ENCODE measurements around the gene GOSR1.
"Not testable (repeated sequence)": the region's sequence is repeated elsewhere in the genome, so short reads cannot be mapped to it uniquely, and the experiment has no call there.

GOSR1 gene

DNA sequence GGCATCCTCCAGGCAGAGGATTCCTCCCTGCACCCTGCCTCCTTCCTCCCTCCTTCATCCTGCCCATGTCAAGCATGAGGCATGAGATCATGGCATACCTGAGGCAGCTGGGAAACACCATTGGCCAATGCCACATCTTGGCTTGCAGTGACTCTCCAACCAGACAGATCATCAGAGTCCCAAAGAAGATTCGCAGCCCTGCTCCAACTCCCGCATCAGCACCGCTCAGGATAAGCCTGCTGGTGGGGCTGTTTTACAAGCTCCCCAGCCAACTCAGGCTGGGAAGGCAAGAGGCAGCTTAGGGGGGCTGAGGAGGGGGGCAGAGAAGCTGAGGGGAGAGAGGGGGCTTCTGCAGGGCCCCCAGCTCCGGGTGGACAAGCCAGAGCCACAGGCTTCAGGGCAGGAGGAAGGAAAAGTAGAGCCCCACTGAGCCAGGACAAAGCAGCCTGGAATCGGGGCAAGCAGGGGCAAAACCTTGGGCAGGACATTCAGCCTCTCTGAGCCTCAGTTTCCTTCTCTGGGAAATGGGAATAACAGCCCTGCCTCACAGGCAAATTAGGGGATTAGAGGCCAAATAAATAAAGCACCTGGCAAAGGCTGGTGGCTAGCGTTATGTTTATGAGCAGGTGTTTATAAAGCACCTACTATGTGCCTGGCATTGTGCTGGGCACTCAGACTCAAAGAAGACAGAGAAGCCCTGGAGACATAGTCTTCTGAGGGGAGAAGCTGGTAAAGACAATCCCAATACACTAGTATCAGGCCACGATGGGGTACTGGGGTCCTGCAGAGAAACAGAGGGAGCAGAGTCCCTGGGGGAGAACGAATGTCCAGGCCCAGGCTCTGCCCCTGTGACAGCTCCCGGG lies 88.1 kb downstream of the GOSR1 start:
- TF ChIP-seq, protein P1, sequence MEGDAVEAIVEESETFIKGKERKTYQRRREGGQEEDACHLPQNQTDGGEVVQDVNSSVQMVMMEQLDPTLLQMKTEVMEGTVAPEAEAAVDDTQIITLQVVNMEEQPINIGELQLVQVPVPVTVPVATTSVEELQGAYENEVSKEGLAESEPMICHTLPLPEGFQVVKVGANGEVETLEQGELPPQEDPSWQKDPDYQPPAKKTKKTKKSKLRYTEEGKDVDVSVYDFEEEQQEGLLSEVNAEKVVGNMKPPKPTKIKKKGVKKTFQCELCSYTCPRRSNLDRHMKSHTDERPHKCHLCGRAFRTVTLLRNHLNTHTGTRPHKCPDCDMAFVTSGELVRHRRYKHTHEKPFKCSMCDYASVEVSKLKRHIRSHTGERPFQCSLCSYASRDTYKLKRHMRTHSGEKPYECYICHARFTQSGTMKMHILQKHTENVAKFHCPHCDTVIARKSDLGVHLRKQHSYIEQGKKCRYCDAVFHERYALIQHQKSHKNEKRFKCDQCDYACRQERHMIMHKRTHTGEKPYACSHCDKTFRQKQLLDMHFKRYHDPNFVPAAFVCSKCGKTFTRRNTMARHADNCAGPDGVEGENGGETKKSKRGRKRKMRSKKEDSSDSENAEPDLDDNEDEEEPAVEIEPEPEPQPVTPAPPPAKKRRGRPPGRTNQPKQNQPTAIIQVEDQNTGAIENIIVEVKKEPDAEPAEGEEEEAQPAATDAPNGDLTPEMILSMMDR (IDR thresholded peaks at IDR 0.05; ENCODE audit: borderline replicate concordance, control extremely low read depth, extremely low read depth, insufficient read depth, missing control alignments) = no peak
- in situ Hi-C loops (cut with MboI; ENCODE audit: low sequenced_read_pairs, unreplicated experiment) = no loop called here
- no peak for DNase-seq (ENCODE audit: low spot score)

DNA sequence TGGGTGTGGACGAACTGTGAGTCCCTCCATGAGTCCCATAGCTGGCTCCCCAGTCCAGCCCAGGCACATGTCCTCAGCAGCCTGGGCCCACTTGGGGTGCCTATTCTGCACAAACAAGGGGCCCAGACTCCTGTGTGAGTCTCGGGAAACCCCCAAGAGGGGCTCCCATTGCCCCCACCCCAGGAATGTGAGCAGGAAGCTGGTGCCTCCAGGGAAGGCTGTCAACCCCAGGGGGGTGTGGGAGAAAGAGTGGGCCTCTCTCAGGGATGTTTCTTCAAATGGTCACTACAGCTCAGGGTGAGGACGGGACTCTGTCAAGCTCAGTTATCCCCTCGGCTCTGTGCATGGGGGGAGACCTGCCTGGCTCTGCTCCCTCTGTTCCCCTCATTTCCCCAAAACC lies 88.9 kb downstream of the GOSR1 start:
- in situ Hi-C loops (cut with MboI; ENCODE audit: low sequenced_read_pairs, unreplicated experiment) = not testable (repeated sequence)

DNA sequence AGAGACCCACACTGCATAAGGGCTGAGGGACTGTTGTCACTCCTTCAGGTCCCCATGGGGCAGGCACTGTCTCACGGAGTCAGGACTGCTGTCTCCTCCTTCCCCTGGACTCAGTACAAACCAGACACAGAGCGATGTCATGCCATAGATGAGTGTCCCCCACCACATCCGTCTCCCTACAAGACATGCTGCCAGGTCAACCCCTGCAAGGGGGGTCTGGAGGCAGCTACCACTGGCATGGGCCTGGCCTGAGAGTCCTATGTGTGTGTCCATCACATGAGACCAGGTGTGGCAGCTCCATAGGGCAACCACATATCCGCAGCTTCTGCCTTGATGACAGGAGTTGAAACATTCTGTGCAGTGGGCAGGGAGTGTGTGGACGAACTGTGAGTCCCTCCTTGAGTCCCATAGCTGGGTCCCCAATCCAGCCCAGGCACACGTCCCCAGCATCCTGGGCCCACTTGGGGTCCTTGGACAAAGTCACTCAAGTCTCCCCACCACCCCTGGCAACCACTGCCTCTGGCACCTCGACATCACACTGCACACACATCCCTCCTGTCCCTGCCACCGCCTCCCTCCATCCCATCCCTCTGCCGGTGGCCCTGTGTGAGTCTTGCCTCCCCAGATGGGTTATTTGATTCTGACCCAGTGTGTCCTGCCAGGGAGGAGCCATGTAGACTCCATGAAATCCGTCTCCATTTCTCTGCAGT lies 89.5 kb downstream of the GOSR1 start:
- in situ Hi-C loops (cut with MboI; ENCODE audit: low sequenced_read_pairs, unreplicated experiment); DNase-seq (ENCODE audit: low spot score): not testable (repeated sequence)

More for the DNA sequence above, 88.9 kb downstream of the GOSR1 start:
- DNase-seq (ENCODE audit: low spot score) = not testable (repeated sequence)

DNA sequence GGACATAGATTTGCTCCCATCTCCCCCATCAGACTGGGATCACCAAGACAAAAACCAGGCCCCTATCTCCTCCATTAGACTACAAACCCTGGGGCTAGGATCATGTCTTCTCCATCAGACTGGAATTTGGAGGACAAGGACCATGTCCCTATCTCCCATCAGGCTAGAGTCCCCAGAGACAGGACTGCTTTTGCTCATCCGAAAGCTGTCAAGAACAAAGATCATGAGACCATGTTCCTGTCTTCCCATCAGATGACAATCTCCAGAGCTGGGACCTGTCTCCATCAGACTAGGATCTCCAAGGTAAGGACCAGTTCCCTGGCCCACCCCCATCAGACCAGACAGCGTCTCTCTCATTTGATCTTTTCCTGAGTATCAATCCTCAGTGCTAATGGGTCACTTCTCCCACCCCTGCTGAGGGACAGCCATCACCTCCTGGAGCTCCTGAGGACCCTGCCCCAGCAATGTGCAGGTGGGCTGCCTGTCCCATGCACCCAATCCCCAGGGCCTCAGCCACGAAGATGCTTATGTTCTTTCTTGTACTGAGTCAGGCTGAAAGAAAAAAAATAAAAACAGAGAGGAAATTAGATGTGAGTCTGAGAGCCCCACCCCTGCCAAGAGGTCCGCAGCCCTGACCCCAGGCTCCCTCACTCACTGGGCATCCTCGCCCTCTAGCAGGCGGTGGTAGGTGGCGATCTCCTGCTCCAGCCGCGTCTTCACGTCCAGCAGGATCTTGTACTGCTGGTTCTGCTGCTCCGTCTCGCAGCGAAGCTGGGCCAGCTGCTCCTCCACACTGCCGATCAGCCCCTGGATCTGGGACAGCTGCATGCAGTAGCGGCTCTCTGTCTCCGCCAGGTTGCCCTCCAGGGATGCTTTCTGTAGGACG lies 90.3 kb downstream of the GOSR1 start:
- in situ Hi-C loops (cut with MboI; ENCODE audit: low sequenced_read_pairs, unreplicated experiment) = no loop called here
- DNase-seq (ENCODE audit: low spot score) = no peak
- TF ChIP-seq, protein P1 (IDR thresholded peaks at IDR 0.05; ENCODE audit: borderline replicate concordance, control extremely low read depth, extremely low read depth, insufficient read depth, missing control alignments) = no peak

DNA sequence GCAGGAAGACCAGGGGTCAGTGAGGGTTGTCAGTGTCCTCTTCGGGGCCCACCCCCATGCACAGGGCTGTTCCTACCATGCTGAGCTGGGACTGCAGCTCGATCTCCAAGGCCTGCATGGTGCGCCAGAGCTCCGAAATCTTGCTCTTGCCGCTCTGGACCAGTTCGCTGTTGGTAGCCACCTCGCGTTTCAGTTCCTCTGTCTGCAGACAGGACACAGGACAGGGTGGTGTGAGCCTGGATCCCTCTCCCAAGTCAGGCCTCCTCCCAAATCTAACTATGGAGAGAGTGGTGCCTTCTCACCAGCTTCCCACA lies 90.9 kb downstream of the GOSR1 start:
- in situ Hi-C loops (cut with MboI; ENCODE audit: low sequenced_read_pairs, unreplicated experiment) = no loop called here
- DNase-seq (ENCODE audit: low spot score) = no peak
- TF ChIP-seq, protein P1 (IDR thresholded peaks at IDR 0.05; ENCODE audit: borderline replicate concordance, control extremely low read depth, extremely low read depth, insufficient read depth, missing control alignments) = no peak

DNA sequence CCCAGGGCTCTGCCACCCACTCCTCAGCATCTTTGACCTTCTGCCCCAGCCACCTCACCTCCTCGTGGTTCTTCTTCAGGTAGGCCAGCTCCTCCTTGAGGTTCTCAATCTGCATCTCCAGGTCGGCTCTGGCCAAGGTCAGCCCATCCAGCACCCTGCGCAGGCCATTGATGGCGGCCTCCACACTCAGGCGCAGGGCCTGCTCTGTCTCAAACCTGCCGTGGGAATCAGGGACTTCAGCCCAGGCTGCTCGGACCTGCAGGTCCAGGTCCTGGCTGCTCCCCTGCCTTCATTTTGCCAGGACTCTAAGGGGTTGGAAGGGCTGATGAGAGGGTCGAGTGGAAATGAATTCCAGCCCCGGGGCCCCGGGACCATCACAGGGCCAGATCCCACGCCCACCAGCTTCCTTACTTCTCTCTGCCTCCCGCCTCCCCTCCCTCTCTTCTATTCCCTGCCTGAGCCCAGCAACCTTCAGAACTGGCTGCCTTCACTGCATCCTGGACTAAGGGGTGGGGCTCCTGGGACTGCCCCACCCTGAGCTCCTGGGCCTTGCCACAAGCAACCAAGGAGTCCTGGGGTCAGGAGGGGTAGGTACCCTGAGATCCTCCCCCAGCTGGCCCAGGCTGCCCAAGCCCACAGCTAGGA lies 92.4 kb downstream of the GOSR1 start:
- in situ Hi-C loops (cut with MboI; ENCODE audit: low sequenced_read_pairs, unreplicated experiment); DNase-seq (ENCODE audit: low spot score): not testable (repeated sequence)

DNA sequence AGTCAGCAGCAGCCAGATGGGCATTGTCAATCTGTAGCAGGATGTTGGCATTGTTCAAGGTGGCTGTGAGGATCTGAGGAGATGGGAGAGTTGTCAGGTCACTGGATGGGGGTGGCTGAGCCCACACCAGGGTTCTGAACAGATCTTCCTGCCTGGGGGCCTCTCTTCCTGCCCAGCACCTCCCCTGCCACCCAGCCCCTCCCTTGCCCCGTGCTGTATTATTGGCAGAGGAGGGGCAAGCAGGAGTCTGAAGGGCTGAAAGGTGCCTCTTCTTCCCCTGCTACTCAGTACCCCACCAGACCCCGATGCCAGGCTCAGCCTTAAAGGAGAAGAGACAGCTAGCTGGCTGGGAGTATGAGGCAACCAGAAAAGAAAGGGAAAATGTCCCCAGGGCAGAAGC lies 93.0 kb downstream of the GOSR1 start:
- in situ Hi-C loops (cut with MboI; ENCODE audit: low sequenced_read_pairs, unreplicated experiment) = no loop called here
- TF ChIP-seq, protein P1 (IDR thresholded peaks at IDR 0.05; ENCODE audit: borderline replicate concordance, control extremely low read depth, extremely low read depth, insufficient read depth, missing control alignments) = no peak
- no peak for DNase-seq (ENCODE audit: low spot score)

Measured in GM13976 (cell line).